Suppressor macrophage treated with lipopolysaccharide for 4 hours (primary cell): ENCODE measurements around the gene TMEM272.

Source experiments
- DNase-seq: peaks from one replicate; pipeline ENCODE4 v3.0.0-alpha.2; 2020

The TMEM272 gene

GRCh38 chr13:51844862-51845573 lies at the start of gene TMEM272:
TMEM272 (minus strand) TSS chr13:51845177; CDS start chr13:51838530, 6,647 bp downstream.
- DNase-seq: peak; percentile 55

GRCh38 chr13:51894239-51894638 lies 49.3 kb upstream of the TMEM272 start:
- DNase-seq: no peak

GRCh38 chr13:51892657-51893056 lies 47.7 kb upstream of the TMEM272 start:
- DNase-seq: no peak

- no peak for DNase-seq
Measured at GRCh38 chr13:51887468-51887867, 42.5 kb upstream of the TMEM272 start.

- DNase-seq: no peak
Measured at GRCh38 chr13:51885651-51886050, 40.7 kb upstream of the TMEM272 start.

- no peak for DNase-seq
Measured at GRCh38 chr13:51883226-51883600, 38.2 kb upstream of the TMEM272 start.

- no peak for DNase-seq
Measured at GRCh38 chr13:51882570-51883225, 37.7 kb upstream of the TMEM272 start.

- no peak for DNase-seq
Measured at GRCh38 chr13:51881296-51881695, 36.3 kb upstream of the TMEM272 start.

GRCh38 chr13:51879133-51879532 lies 34.2 kb upstream of the TMEM272 start:
- DNase-seq: no peak

GRCh38 chr13:51874651-51875050 lies 29.7 kb upstream of the TMEM272 start:
- DNase-seq: no peak

- DNase-seq: no peak
Measured at GRCh38 chr13:51873837-51874236, 28.9 kb upstream of the TMEM272 start.

- no peak for DNase-seq
Measured at GRCh38 chr13:51873117-51873798, 28.3 kb upstream of the TMEM272 start.

GRCh38 chr13:51870616-51871015 lies 25.6 kb upstream of the TMEM272 start:
- no peak for DNase-seq

GRCh38 chr13:51869916-51870315 lies 24.9 kb upstream of the TMEM272 start:
- DNase-seq: no peak

GRCh38 chr13:51867062-51867461 lies 22.1 kb upstream of the TMEM272 start:
- DNase-seq: no peak

- DNase-seq: no peak
Measured at GRCh38 chr13:51865838-51866237, 20.9 kb upstream of the TMEM272 start.

- DNase-seq: no peak
Measured at GRCh38 chr13:51862957-51863356, 18.0 kb upstream of the TMEM272 start.

- no peak for DNase-seq
Measured at GRCh38 chr13:51861723-51862300, 16.8 kb upstream of the TMEM272 start, which contains the start of gene CCDC70. CCDC70 (plus strand) TSS chr13:51861969; CDS start chr13:51865412, 3,443 bp downstream.

GRCh38 chr13:51858433-51859247 lies 13.7 kb upstream of the TMEM272 start:
- DNase-seq: no peak

- DNase-seq: no peak
Measured at GRCh38 chr13:51856998-51857397, 12.0 kb upstream of the TMEM272 start.

GRCh38 chr13:51856027-51856736 lies 11.2 kb upstream of the TMEM272 start:
- no peak for DNase-seq
